Mesendoderm (in vitro differentiated cells): Measurements from ENCODE around the gene FDPS.

Experiments
- DNase-seq: peaks from one replicate; pipeline ENCODE4 v3.0.0; 2013
- H2AK5ac ChIP-seq: 2 replicates; pipeline ENCODE4 v1.6.1; 2013; ENCODE audit warnings: low read length, inconsistent platforms
- H2BK120ac ChIP-seq: 2 replicates; pipeline ENCODE4 v1.6.1; 2013; ENCODE audit warnings: low read depth, mild to moderate bottlenecking, low read length, moderate library complexity, mixed read lengths
- H2BK15ac ChIP-seq: replicated peaks from 2 replicates; pipeline ENCODE4 v1.6.1; 2013; ENCODE audit warnings: low read depth, mild to moderate bottlenecking, moderate library complexity
- H2BK5ac ChIP-seq: 2 replicates; pipeline ENCODE4 v1.6.1; 2013; ENCODE audit warnings: low read length, inconsistent platforms
- H3K18ac ChIP-seq: 2 replicates; pipeline ENCODE4 v1.6.1; 2013; ENCODE audit warnings: mild to moderate bottlenecking, low read length, mixed read lengths
- H3K23ac ChIP-seq: one replicate; pipeline ENCODE4 v1.6.1; 2013; ENCODE audit warnings: low read length
- H3K27ac ChIP-seq: 2 replicates; pipeline ENCODE4 v1.5.1; 2013; ENCODE audit warnings: low read depth, mild to moderate bottlenecking, inconsistent platforms, low read length, moderate library complexity
- H3K27me3 ChIP-seq: 2 replicates; pipeline ENCODE4 v1.6.1; 2013; ENCODE audit warnings: low read length, control low read depth, mild to moderate bottlenecking, inconsistent platforms; ENCODE audit not compliant: insufficient read depth, poor library complexity
- H3K36me3 ChIP-seq: 2 replicates; pipeline ENCODE4 v1.6.1; 2013; ENCODE audit warnings: low read length, inconsistent platforms; ENCODE audit not compliant: control insufficient read depth, insufficient read depth
- H3K4ac ChIP-seq: one replicate; pipeline ENCODE4 v1.6.1; 2013; ENCODE audit warnings: low read depth, mild to moderate bottlenecking, low read length, moderate library complexity
- H3K4me1 ChIP-seq: 2 replicates; pipeline ENCODE4 v1.6.1; 2013; ENCODE audit warnings: low read depth, low read length, inconsistent platforms; ENCODE audit not compliant: control insufficient read depth
- H3K4me2 ChIP-seq: 2 replicates; pipeline ENCODE4 v1.6.1; 2013; ENCODE audit warnings: low read length
- H3K4me3 ChIP-seq: 2 replicates; pipeline ENCODE4 v1.5.1; 2013; ENCODE audit warnings: mild to moderate bottlenecking, low read length
- H3K56ac ChIP-seq: one replicate; pipeline ENCODE4 v1.6.1; 2013; ENCODE audit warnings: low read length
- H3K79me1 ChIP-seq: 2 replicates; pipeline ENCODE4 v1.6.1; 2013; ENCODE audit warnings: low read length, inconsistent platforms
- H3K79me2 ChIP-seq: 2 replicates; pipeline ENCODE4 v1.6.1; 2013; ENCODE audit warnings: mild to moderate bottlenecking, low read length; ENCODE audit not compliant: control insufficient read depth, insufficient read depth
- H3K9ac ChIP-seq: 2 replicates; pipeline ENCODE4 v1.6.1; 2013; ENCODE audit warnings: low read length, inconsistent platforms
- H4K5ac ChIP-seq: one replicate; pipeline ENCODE4 v1.6.1; 2013; ENCODE audit warnings: low read length
- H4K8ac ChIP-seq: one replicate; pipeline ENCODE4 v1.6.1; 2013; ENCODE audit warnings: low read depth, mild to moderate bottlenecking, control low read depth, low read length, moderate library complexity
- WGBS: extraction: QIAGEN DNeasy Blood & Tissue Kit; methylation state at CpG from one replicate; pipeline ENCODE4 v1.1.7; 2013; ENCODE audit warnings: low lambda C conversion rate, missing lambda C conversion rate; ENCODE audit not compliant: insufficient coverage; ENCODE audit errors: extremely low coverage; 5-methylcytosine and 5-hydroxymethylcytosine counted together

The FDPS gene

GRCh38 chr1:155273343-155274245 lies 35.1 kb upstream of the FDPS start, which contains the start of gene CLK2:
CLK2 (minus strand) TSS chr1:155273504; CDS start chr1:155270977, 2,527 bp downstream.
- Histone ChIP-seq H2BK15ac (no peak within 1 kb of the TSS), H2AK5ac (no peak within 1 kb of the TSS), H3K36me3 (peaks cover 15% of the 10 kb centered on the region), H3K79me2 (peaks cover 22% of the 10 kb centered on the region), H3K9ac (peak within 1 kb of the TSS; percentile 82), H3K4me2 (peak within 1 kb of the TSS; percentile 95), H3K4me3 (peak within 1 kb of the TSS; percentile 52), H3K23ac (no peak within 1 kb of the TSS), H3K79me1 (peaks cover 16% of the 10 kb centered on the region), H4K5ac (no peak within 1 kb of the TSS), H3K27ac (peak within 1 kb of the TSS; percentile 84), H4K8ac (no peak within 1 kb of the TSS), H3K27me3 (peaks cover 2% of the 10 kb centered on the region), H3K4me1 (peaks cover 8% of the 10 kb centered on the region), H2BK120ac (no peak within 1 kb of the TSS), H3K56ac (peak within 1 kb of the TSS; percentile 90), H2BK5ac (no peak within 1 kb of the TSS), H3K18ac (peak within 1 kb of the TSS; percentile 92), H3K4ac (peak within 1 kb of the TSS; percentile 93)
- WGBS: no CpG with 5 or more reads among the region's 61 CpGs
- DNase-seq: peak; percentile 99

DNA sequence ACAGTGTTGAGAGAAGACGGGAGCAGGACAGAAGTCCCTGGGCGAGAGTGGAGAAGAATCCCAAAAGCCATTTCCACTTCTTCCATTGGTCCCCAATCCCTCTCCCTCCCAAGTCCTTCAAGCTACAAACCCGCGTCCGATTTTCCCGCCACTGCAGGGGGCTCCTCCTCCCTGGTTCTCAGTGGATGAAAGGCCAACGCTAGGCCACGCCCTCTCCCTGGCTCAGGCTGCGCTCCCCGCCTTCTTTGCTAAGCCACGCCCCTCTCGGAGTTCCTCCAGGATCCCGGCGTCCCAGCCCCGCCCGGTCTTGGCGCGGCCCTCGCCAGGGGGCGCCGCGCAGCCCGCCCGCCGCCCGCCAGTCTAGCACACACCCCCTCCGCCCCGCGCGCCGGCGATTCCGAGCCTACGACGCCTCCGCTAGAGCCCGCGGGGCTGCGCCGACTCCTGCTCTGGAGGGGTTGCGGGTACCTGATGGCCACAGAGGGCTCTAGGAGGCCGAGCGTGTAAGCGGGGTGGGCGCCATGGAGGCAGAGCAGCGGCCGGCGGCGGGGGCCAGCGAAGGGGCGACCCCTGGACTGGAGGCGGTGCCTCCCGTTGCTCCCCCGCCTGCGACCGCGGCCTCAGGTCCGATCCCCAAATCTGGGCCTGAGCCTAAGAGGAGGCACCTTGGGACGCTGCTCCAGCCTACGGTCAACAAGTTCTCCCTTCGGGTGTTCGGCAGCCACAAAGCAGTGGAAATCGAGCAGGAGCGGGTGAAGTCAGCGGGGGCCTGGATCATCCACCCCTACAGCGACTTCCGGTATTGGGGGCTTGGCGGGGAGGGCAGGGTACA lies 31.4 kb upstream of the FDPS start, which contains the start of gene HCN3:
HCN3 (plus strand) TSS at position 394 of the 832 bp plus-strand sequence; CDS start at position 522, 128 bp downstream.
- no peak within 1 kb of the TSS for H3K27ac ChIP-seq
- H3K79me1 ChIP-seq: peaks cover 4% of the 10 kb centered on the region
- H2BK15ac ChIP-seq: no peak within 1 kb of the TSS
- H3K56ac ChIP-seq: peak within 1 kb of the TSS; percentile 93
- H4K8ac ChIP-seq: no peak within 1 kb of the TSS
- H3K4me2 ChIP-seq: peak within 1 kb of the TSS; percentile 98
- no peak within 1 kb of the TSS for H4K5ac ChIP-seq
- H2AK5ac ChIP-seq: no peak within 1 kb of the TSS
- peak; percentile 98 for DNase-seq
- H3K9ac ChIP-seq: peak within 1 kb of the TSS; percentile 85
- H3K18ac ChIP-seq: no peak within 1 kb of the TSS
- no peak within 1 kb of the TSS for H2BK5ac ChIP-seq
- H3K36me3 ChIP-seq: no peaks in the 10 kb centered on the region
- H3K27me3 ChIP-seq: peaks cover 2% of the 10 kb centered on the region
- peaks cover 7% of the 10 kb centered on the region for H3K79me2 ChIP-seq
- no peak within 1 kb of the TSS for H3K4ac ChIP-seq
- no CpG with 5 or more reads among the region's 68 CpGs for WGBS
- H3K23ac ChIP-seq: no peak within 1 kb of the TSS
- peaks cover 9% of the 10 kb centered on the region for H3K4me1 ChIP-seq
- H3K4me3 ChIP-seq: peak within 1 kb of the TSS; percentile 77
- H2BK120ac ChIP-seq: no peak within 1 kb of the TSS

GRCh38 chr1:155277902-155278688 lies 30.6 kb upstream of the FDPS start:
- Histone ChIP-seq H2AK5ac (no peak overlapping the region), H3K79me1 (no peaks in the 10 kb centered on the region), H2BK15ac (no peak overlapping the region), H3K4me1 (peaks cover 8% of the 10 kb centered on the region), H3K4me3 (peak overlapping the region; percentile 77), H3K56ac (peak overlapping the region; percentile 93), H3K18ac (no peak overlapping the region), H3K4ac (no peak overlapping the region), H3K9ac (peak overlapping the region; percentile 85), H3K23ac (no peak overlapping the region), H3K4me2 (peak overlapping the region; percentile 98), H4K8ac (no peak overlapping the region), H3K27me3 (peaks cover 2% of the 10 kb centered on the region), H3K27ac (no peak overlapping the region), H3K36me3 (no peaks in the 10 kb centered on the region), H3K79me2 (no peaks in the 10 kb centered on the region), H2BK120ac (no peak overlapping the region), H2BK5ac (no peak overlapping the region), H4K5ac (no peak overlapping the region)
- DNase-seq: peak; percentile 98
- no CpG with 5 or more reads among the region's 29 CpGs for WGBS

DNA sequence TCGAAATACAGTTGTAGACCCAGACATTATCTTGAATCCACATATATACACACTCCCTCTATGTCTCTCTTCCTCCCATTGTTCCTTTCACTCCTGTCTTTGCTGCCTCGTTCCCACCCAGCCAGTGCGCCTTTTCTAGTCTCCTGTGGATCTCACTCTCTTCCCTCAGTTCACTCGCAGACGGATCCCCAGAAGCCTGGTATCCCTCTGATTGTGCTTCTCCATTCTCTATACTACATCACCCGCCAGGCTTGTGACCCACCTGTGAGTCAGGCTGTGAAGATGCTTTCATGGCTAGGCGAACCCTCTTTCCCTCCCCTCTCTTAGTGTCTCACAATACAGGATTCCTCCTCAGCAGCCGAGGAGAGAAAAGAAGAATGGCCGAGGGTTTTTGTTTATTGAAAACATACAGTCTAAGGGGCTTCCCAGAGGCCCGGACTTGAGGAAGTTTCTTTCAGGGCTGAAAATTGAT lies 29.9 kb upstream of the FDPS start:
- no peak overlapping the region for H4K5ac ChIP-seq
- H3K36me3 ChIP-seq: no peaks in the 10 kb centered on the region
- H3K4ac ChIP-seq: no peak overlapping the region
- no peak overlapping the region for H3K4me3 ChIP-seq
- no peak overlapping the region for H3K4me2 ChIP-seq
- H3K79me2 ChIP-seq: no peaks in the 10 kb centered on the region
- no peak overlapping the region for H2BK120ac ChIP-seq
- no peak overlapping the region for H3K18ac ChIP-seq
- no peak overlapping the region for H3K23ac ChIP-seq
- no peak overlapping the region for H2AK5ac ChIP-seq
- peak overlapping the region; percentile 11 for H3K9ac ChIP-seq
- no peak overlapping the region for H3K27ac ChIP-seq
- peaks cover 7% of the 10 kb centered on the region for H3K4me1 ChIP-seq
- H3K79me1 ChIP-seq: no peaks in the 10 kb centered on the region
- no peak overlapping the region for H2BK5ac ChIP-seq
- H4K8ac ChIP-seq: no peak overlapping the region
- H3K27me3 ChIP-seq: peaks cover 2% of the 10 kb centered on the region
- peak overlapping the region; percentile 51 for H3K56ac ChIP-seq
- H2BK15ac ChIP-seq: no peak overlapping the region
- WGBS: no CpG with 5 or more reads among the region's 10 CpGs
- no peak for DNase-seq

DNA sequence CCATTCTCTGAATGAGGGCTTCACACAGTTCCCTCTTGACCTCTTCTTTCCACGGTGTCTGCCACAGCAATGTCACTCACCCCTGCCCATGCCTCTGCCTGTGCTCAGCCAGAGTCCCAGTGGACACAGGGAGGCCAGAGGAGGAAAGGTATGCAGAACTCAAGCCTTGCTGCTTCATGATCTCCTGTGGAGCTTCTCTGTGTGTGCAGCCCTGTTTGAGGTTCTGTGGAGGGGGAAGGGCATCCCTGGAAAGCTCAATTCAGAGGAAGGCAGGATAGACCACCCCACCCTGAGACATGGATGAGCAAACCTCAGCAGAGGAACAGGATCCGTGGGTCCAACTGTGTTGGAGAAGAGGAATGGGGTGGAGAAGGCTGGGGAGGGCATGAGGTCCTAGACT lies 29.4 kb upstream of the FDPS start:
- no peak overlapping the region for H3K4me2 ChIP-seq
- H3K27me3 ChIP-seq: peaks cover 2% of the 10 kb centered on the region
- no peak overlapping the region for H2BK120ac ChIP-seq
- no peak for DNase-seq
- H2BK5ac ChIP-seq: no peak overlapping the region
- H3K79me1 ChIP-seq: no peaks in the 10 kb centered on the region
- no peak overlapping the region for H3K4me3 ChIP-seq
- H3K4me1 ChIP-seq: peaks cover 6% of the 10 kb centered on the region
- no peak overlapping the region for H4K8ac ChIP-seq
- H2BK15ac ChIP-seq: no peak overlapping the region
- H3K18ac ChIP-seq: no peak overlapping the region
- no peak overlapping the region for H3K23ac ChIP-seq
- H2AK5ac ChIP-seq: no peak overlapping the region
- H3K36me3 ChIP-seq: no peaks in the 10 kb centered on the region
- no peak overlapping the region for H3K9ac ChIP-seq
- no peak overlapping the region for H3K27ac ChIP-seq
- H3K4ac ChIP-seq: no peak overlapping the region
- H4K5ac ChIP-seq: no peak overlapping the region
- no CpG with 5 or more reads among the region's 2 CpGs for WGBS
- no peaks in the 10 kb centered on the region for H3K79me2 ChIP-seq
- peak overlapping the region; percentile 37 for H3K56ac ChIP-seq
